Left lobe of liver (tissue), 2 donors: ENCODE data around the gene AGA. TPM values are rescaled to one million over a fixed set of nuclear protein-coding genes. Genes with fewer than 3 reads are reported as not detected.

Source experiments
- ATAC-seq: fragments of 200-7000 bp; cut with Tn5 transposase; one replicate; pipeline ENCODE4 v1.9.1; 2020; ENCODE audit warnings: mild to moderate bottlenecking, moderate library complexity
- DNase-seq: peaks from one replicate; pipeline ENCODE4 v3.0.0-alpha.2; 2020; ENCODE audit warnings: low spot score
- total RNA-seq: library from RNA; stranded (reverse); gene quantifications from one replicate; pipeline ENCODE4 v1.2.1, GENCODE V29; 2021
- donor health status: DM: no; HTN: no; CAD: no; lungs with moderate emphysema.
- donor health status: DM: no; HTN: yes; CAD: no.

AGA gene
- total RNA-seq, 1 donor from 2014 or later = 13.7 TPM

GRCh38 chr4:177391953-177392352, 50.3 kb downstream of the AGA start:
- ATAC-seq (peak; percentile 85), DNase-seq (no peak)

- ATAC-seq = peak; percentile 33
Measured at GRCh38 chr4:177391287-177391686, 51.0 kb downstream of the AGA start.

GRCh38 chr4:177386278-177386815, 55.9 kb downstream of the AGA start:
- ATAC-seq = no peak
- no peak for DNase-seq

More at GRCh38 chr4:177391287-177391686, 51.0 kb downstream of the AGA start:
- no peak for DNase-seq

GRCh38 chr4:177385576-177386277, 56.5 kb downstream of the AGA start:
- DNase-seq (no peak), ATAC-seq (no peak)

- ATAC-seq (peak; percentile 53), DNase-seq (no peak)
Measured at GRCh38 chr4:177384856-177385397, 57.3 kb downstream of the AGA start.

- no peak for ATAC-seq
- DNase-seq = no peak
Measured at GRCh38 chr4:177381762-177382310, 60.4 kb downstream of the AGA start.

Other genes starting within 250 kb of the AGA start
- gene NEIL3, start 132.6 kb downstream of the AGA start, total RNA-seq = 0.08 TPM